Tibial nerve (tissue), 4 donors: ENCODE measurements around the gene IPO4. TPM values are rescaled to one million over a fixed set of nuclear protein-coding genes. Genes with fewer than 3 reads are reported as not detected.

Experiments
- DNase-seq, 2 donors: peaks; one replicate each; pipeline ENCODE4 v3.0.0-alpha.2; 2019; ENCODE audit warnings: low spot score in 2 of 2
- H3K27ac ChIP-seq, 4 donors: fragments of 200-600 bp; sonication (generic) in 3 of 4; one replicate each; pipeline ENCODE4 v1.5.1; 2017 to 2019; ENCODE audit warnings: mild to moderate bottlenecking in 1 of 4
- H3K27me3 ChIP-seq, 2 donors: fragments of 200-600 bp; sonication (generic) in 1 of 2; one replicate each; pipeline versions ENCODE4 v1.5.1 to v1.6.0; 2017 to 2019
- H3K36me3 ChIP-seq, 3 donors: fragments of 200-600 bp; sonication (generic); one replicate each; pipeline ENCODE4 v1.5.1; 2018 to 2019
- H3K4me1 ChIP-seq, 4 donors: fragments of 200-600 bp; sonication (generic) in 3 of 4; one replicate each; pipeline ENCODE4 v1.5.1; 2017 to 2019
- H3K4me3 ChIP-seq, 4 donors: fragments of 200-600 bp; sonication (generic) in 3 of 4; one replicate each; pipeline ENCODE4 v1.5.1; 2017 to 2019; ENCODE audit warnings: mild to moderate bottlenecking in 1 of 4, moderate library complexity in 1 of 4
- H3K9me3 ChIP-seq, 4 donors: fragments of 200-600 bp; sonication (generic) in 3 of 4; one replicate each; pipeline ENCODE4 v1.5.1; 2017 to 2019
- EP300 ChIP-seq, 2 donors: sonication (generic); formaldehyde crosslinking; IDR thresholded peaks; one replicate each; pipeline ENCODE4 v1.6.1; 2017; ENCODE audit warnings: antibody characterized with exemption in 2 of 2, mild to moderate bottlenecking in 1 of 2
- POLR2A ChIP-seq, 2 donors: fragments of 450-650 bp; IDR thresholded peaks; one replicate each; pipeline ENCODE4 v1.6.1; 2017; ENCODE audit warnings: antibody characterized with exemption in 2 of 2, mild to moderate bottlenecking in 2 of 2, moderate library complexity in 2 of 2
- WGBS, 2 donors: methylation state at CpG; one replicate each; pipeline ENCODE4 v1.1.5; 2018; 5-methylcytosine and 5-hydroxymethylcytosine counted together
- total RNA-seq, 4 donors: library from RNA; depleted of rRNA; stranded (reverse); fragments of >200 nt; gene quantifications; one replicate each; pipeline ENCODE4 v1.1.0, GENCODE V29; 2016
- TF ChIP-seq, protein P1 (sequence below), 5 experiments: fragments of 200-600 bp in 3 of 5; fragments of 450-650 bp in 2 of 5; sonication (generic) in 3 of 5; IDR thresholded peaks; one replicate each; pipeline ENCODE4 v1.5.1; 2016 to 2019; ENCODE audit warnings: antibody characterized with exemption in 5 of 5, mild to moderate bottlenecking in 3 of 5, moderate library complexity in 2 of 5

The IPO4 gene
- total RNA-seq, 4 donors from 2014 or later: 19.4 to 88.5 (median 26.9) TPM

DNA sequence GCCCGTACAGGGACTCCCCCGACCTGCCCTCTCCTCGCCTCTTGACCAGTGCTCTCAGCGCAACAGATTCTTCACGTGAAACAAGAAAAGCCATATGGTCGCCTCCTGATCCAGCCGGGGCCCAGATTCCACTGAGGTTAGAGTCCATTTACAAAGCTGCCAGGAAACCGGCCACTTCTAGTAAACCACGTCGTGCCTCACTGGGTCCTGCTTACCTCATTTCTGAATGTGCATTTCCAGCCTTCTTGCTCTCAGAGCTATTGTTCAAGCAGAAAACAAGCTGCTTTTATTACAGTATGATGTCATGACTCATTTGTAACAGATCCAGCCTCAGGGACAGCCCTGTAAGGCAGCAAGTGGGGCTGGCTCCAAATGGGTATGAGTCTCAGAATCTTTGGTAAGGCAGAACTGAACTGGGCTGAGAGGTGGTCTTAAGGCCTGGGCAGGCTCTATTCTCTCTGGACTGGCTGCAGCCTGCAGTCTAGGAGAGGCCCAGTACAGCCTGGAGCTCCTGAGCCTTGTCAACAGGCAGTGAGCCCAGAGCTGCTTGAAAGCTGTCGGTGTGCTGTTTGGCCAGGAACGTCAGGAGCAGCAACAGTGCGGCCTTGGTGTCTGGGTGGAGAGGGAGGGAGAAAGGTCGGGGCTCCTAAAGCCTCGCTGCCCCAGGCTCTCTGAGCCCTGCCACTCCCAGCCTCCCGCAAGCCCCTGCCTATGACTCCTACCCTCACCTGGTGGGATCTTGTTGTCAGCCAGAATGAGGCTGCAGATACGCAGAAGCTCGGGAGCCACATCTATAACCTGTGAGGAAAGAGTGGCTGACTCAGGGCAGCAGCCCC is 8.4 kb downstream of the IPO4 start:
- Histone ChIP-seq H3K9me3 (no peaks in the 10 kb centered on the region), H3K27ac (peak overlapping the region; percentile 67 to 92 (median 82)), H3K4me1 (peaks cover 0 to 16% (median 4%) of the 10 kb centered on the region in 4 donors), H3K36me3 (peaks cover 0 to 100% (median 2%) of the 10 kb centered on the region in 3 donors), H3K27me3 (no peaks in the 10 kb centered on the region), H3K4me3 (no peak overlapping the region)
- TF ChIP-seq EP300 (IDR thresholded peaks at IDR 0.05): peak; percentile 20 to 76
- peak in 1 of 2 donors; percentile 22 for TF ChIP-seq POLR2A (IDR thresholded peaks at IDR 0.05)
- TF ChIP-seq, protein P1, sequence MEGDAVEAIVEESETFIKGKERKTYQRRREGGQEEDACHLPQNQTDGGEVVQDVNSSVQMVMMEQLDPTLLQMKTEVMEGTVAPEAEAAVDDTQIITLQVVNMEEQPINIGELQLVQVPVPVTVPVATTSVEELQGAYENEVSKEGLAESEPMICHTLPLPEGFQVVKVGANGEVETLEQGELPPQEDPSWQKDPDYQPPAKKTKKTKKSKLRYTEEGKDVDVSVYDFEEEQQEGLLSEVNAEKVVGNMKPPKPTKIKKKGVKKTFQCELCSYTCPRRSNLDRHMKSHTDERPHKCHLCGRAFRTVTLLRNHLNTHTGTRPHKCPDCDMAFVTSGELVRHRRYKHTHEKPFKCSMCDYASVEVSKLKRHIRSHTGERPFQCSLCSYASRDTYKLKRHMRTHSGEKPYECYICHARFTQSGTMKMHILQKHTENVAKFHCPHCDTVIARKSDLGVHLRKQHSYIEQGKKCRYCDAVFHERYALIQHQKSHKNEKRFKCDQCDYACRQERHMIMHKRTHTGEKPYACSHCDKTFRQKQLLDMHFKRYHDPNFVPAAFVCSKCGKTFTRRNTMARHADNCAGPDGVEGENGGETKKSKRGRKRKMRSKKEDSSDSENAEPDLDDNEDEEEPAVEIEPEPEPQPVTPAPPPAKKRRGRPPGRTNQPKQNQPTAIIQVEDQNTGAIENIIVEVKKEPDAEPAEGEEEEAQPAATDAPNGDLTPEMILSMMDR (IDR thresholded peaks at IDR 0.05): no peak
- DNase-seq: no peak
- WGBS, 2 donors: 56 to 63% methylated on average over 16 to 18 of the region's 18 CpGs

DNA sequence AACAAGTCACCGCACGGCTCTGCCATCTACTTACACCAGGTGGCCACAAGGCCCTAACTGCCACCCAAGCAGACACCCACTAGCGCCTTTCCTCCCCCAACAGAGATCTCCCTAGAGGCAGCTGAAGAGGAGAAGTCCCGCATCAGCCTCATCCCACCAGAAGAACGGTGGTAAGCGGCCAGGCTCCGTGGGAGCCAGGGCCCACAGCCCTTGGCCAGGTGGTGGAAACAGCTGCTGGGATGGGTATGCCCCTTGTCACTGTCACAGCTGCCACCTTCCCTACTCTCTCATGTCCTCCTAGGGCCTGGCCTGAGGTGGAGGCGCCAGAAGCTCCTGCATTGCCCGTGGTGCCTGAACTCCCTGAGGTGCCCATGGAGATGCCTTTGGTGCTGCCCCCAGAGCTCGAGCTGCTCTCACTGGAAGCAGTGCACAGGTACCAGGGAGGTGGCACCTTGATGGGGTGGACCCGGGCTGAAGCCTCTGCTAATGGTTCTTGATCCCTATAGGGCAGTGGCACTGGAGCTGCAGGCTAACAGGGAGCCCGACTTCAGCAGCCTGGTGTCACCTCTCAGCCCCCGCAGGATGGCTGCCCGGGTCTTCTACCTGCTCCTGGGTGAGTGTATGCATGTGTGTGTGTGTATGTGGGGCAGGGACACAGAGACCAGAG is 9.2 kb downstream of the IPO4 start:
- Histone ChIP-seq H3K27ac (peak overlapping the region; percentile 67 to 92 (median 82)), H3K4me3 (no peak overlapping the region), H3K9me3 (no peaks in the 10 kb centered on the region), H3K27me3 (no peaks in the 10 kb centered on the region), H3K4me1 (peaks cover 0 to 16% (median 4%) of the 10 kb centered on the region in 4 donors), H3K36me3 (peaks cover 0 to 100% (median 2%) of the 10 kb centered on the region in 3 donors)
- no peak for DNase-seq
- 79 to 84% methylated on average over 7 to 14 of the region's 14 CpGs for WGBS, 2 donors
- no peak for TF ChIP-seq EP300 (IDR thresholded peaks at IDR 0.05)
- TF ChIP-seq, protein P1 (IDR thresholded peaks at IDR 0.05): no peak
- TF ChIP-seq POLR2A (IDR thresholded peaks at IDR 0.05): no peak

DNA sequence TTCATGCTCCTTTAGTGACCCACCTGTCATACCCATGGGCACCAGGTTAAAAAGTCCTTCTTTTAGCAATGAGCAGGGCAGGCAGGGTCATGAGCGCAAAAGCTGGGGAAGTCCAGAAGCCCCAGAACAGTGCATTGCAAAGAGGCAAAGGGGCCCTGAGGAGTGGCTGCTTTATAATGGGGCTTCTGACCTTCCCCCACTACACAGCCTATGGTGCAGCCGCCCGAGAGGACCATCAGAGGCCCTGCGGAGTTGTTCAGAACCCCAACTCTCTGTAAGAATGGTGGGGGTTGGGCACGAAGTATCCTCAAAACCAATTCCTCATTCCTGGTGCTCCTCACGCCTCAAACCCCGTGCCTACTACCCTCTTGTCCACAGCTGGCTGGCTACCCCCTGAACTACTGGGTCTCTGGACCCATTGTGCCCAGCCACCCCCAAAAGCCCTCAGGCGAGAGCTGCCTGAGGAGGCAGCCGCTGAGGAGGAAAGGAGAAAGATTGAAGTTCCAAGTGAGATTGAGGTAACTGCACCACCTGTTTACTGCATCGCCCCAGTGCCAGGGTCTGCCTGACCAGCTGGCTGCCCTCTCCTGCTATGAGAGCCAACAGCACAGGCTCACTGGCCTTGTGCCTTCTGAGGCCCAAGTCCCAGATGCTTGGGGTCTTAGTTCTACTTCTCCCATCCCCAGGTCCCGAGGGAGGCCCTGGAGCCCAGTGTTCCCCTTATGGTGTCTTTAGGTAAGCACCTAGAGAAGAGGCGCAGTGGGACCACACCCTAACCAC is 10.0 kb downstream of the IPO4 start:
- Histone ChIP-seq H3K4me1 (peaks cover 0 to 16% (median 4%) of the 10 kb centered on the region in 4 donors), H3K9me3 (no peaks in the 10 kb centered on the region), H3K4me3 (no peak overlapping the region), H3K36me3 (peaks cover 0 to 100% (median 0%) of the 10 kb centered on the region in 3 donors), H3K27me3 (no peaks in the 10 kb centered on the region), H3K27ac (peak overlapping the region in 3 of 4 donors; percentile 67 to 92 (median 89))
- TF ChIP-seq, protein P1 (IDR thresholded peaks at IDR 0.05): no peak
- no peak for TF ChIP-seq EP300 (IDR thresholded peaks at IDR 0.05)
- no peak for TF ChIP-seq POLR2A (IDR thresholded peaks at IDR 0.05)
- 86 to 90% methylated on average over 11 to 12 of the region's 12 CpGs for WGBS, 2 donors
- no peak for DNase-seq

DNA sequence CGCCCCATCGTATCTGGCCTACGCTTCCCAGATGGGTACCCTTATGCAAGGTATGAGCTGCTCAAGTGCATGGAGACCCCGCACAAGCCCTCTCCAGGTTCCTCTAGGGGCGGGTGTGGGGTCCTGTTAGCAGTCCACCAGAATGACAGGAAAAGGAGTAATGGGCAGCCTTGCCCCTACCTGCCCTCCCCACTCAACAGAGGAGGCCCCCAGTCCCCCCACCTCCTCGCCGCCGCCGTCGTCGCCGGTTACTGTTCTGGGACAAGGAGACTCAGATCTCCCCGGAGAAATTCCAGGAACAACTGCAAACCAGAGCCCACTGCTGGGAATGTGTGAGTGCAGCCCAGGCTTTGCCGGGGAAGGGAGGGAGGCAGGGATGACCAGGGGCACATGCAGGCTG is 10.7 kb downstream of the IPO4 start:
- Histone ChIP-seq H3K27me3 (no peaks in the 10 kb centered on the region), H3K4me3 (no peak overlapping the region), H3K36me3 (peaks cover 0 to 99% (median 0%) of the 10 kb centered on the region in 3 donors), H3K27ac (peak overlapping the region in 2 of 4 donors; percentile 89 to 92), H3K4me1 (peaks cover 0 to 16% (median 4%) of the 10 kb centered on the region in 4 donors), H3K9me3 (no peaks in the 10 kb centered on the region)
- TF ChIP-seq, protein P1 (IDR thresholded peaks at IDR 0.05): no peak
- no peak for TF ChIP-seq POLR2A (IDR thresholded peaks at IDR 0.05)
- TF ChIP-seq EP300 (IDR thresholded peaks at IDR 0.05): no peak
- WGBS, 2 donors: 92% methylated on average over 14 of the region's 14 CpGs
- DNase-seq: no peak
